DOHH2 (cell line): ENCODE results near the gene RUVBL2.

Source experiments
- H3F3A ChIP-seq: fragments of 200-600 bp; sonication (generic), shearing (Covaris generic); 2 replicates; pipeline ENCODE4 v1.6.0; 2016; ENCODE audit warnings: antibody characterized with exemption, mild to moderate bottlenecking; ENCODE audit not compliant: control insufficient read depth, insufficient read depth
- H3K27ac ChIP-seq: fragments of 200-600 bp; sonication (generic); 2 replicates; pipeline ENCODE4 v1.5.1; 2014; ENCODE audit warnings: low read depth, mild to moderate bottlenecking, low read length, moderate library complexity
- H3K27me3 ChIP-seq: fragments of 200-600 bp; sonication (generic); 2 replicates; pipeline ENCODE4 v1.6.1; 2014; ENCODE audit warnings: mild to moderate bottlenecking, low read length, mixed read lengths; ENCODE audit not compliant: control insufficient read depth
- H3K36me3 ChIP-seq: fragments of 200-600 bp; sonication (generic); 2 replicates; pipeline ENCODE4 v1.6.1; 2014; ENCODE audit warnings: mild to moderate bottlenecking, low read length, moderate library complexity, mixed read lengths; ENCODE audit not compliant: control insufficient read depth
- H3K4me1 ChIP-seq: fragments of 200-600 bp; sonication (generic); 2 replicates; pipeline ENCODE4 v1.6.1; 2014; ENCODE audit warnings: mild to moderate bottlenecking, low read length, mixed read lengths; ENCODE audit not compliant: control insufficient read depth
- H3K4me2 ChIP-seq: fragments of 200-600 bp; sonication (generic); 2 replicates; pipeline ENCODE4 v1.6.0; 2014; ENCODE audit warnings: mild to moderate bottlenecking, low read length, moderate library complexity
- H3K4me3 ChIP-seq: fragments of 200-600 bp; sonication (generic); 2 replicates; pipeline ENCODE4 v1.5.1; 2014; ENCODE audit warnings: mild to moderate bottlenecking, low read length, mixed read lengths
- H3K79me2 ChIP-seq: fragments of 200-600 bp; sonication (generic); 2 replicates; pipeline ENCODE4 v1.6.1; 2014; ENCODE audit warnings: mild to moderate bottlenecking, low read length, mixed read lengths; ENCODE audit not compliant: control insufficient read depth
- H3K9me2 ChIP-seq: fragments of 200-600 bp; sonication (generic); replicated peaks from 2 replicates; pipeline ENCODE4 v1.6.1; 2014; ENCODE audit warnings: mild to moderate bottlenecking, low read length, mixed read lengths; ENCODE audit not compliant: control insufficient read depth
- H3K9me3 ChIP-seq: fragments of 200-600 bp; sonication (generic); 2 replicates; pipeline ENCODE4 v1.6.1; 2014; ENCODE audit warnings: antibody characterized with exemption, low read length, mixed read lengths; ENCODE audit not compliant: control insufficient read depth, insufficient read depth
- H4K20me1 ChIP-seq: fragments of 200-600 bp; sonication (generic); 2 replicates; pipeline ENCODE4 v1.6.0; 2014; ENCODE audit warnings: low read depth, mild to moderate bottlenecking, antibody characterized with exemption, low read length, moderate library complexity; ENCODE audit not compliant: control insufficient read depth, insufficient read depth
- EZH2phosphoT487 ChIP-seq: fragments of 200-600 bp; sonication (generic); IDR thresholded peaks from 2 replicates; pipeline ENCODE4 v1.6.1; 2017; ENCODE audit warnings: borderline replicate concordance, mild to moderate bottlenecking, antibody characterized with exemption, low read length, moderate library complexity, mixed read lengths
- TF ChIP-seq, protein P1 (sequence below): fragments of 200-600 bp; sonication (generic); IDR thresholded peaks from one replicate; pipeline ENCODE4 v1.5.1; 2014; ENCODE audit warnings: antibody characterized with exemption, mild to moderate bottlenecking, low read depth, low read length; ENCODE audit not compliant: poor library complexity, severe bottlenecking

RUVBL2 gene

DNA sequence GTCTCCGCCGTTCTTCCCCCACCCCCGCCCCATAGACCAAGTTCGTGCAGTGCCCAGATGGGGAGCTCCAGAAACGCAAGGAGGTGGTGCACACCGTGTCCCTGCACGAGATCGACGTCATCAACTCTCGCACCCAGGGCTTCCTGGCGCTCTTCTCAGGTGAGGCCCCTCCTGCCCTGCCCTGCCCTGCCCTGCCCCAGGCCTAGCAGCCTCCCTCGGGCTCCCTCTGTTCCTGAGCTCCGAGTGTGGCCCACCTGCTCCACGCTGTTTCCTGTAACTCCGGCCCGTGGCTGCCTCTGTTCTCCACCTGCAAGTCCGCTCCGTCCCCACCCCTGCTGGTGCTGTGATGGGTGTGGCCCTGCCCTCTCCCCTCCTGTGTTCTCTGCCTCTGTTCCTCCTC is 16.8 kb downstream of the RUVBL2 start:
- H3K4me1 ChIP-seq = no peaks in the 10 kb centered on the region
- H3K27me3 ChIP-seq = no peaks in the 10 kb centered on the region
- no peak overlapping the region for H3K4me2 ChIP-seq
- H3K36me3 ChIP-seq = peaks cover 75% of the 10 kb centered on the region
- H3K4me3 ChIP-seq = no peak overlapping the region
- no peaks in the 10 kb centered on the region for H3K9me3 ChIP-seq
- no peak for TF ChIP-seq EZH2phosphoT487
- TF ChIP-seq, protein P1, sequence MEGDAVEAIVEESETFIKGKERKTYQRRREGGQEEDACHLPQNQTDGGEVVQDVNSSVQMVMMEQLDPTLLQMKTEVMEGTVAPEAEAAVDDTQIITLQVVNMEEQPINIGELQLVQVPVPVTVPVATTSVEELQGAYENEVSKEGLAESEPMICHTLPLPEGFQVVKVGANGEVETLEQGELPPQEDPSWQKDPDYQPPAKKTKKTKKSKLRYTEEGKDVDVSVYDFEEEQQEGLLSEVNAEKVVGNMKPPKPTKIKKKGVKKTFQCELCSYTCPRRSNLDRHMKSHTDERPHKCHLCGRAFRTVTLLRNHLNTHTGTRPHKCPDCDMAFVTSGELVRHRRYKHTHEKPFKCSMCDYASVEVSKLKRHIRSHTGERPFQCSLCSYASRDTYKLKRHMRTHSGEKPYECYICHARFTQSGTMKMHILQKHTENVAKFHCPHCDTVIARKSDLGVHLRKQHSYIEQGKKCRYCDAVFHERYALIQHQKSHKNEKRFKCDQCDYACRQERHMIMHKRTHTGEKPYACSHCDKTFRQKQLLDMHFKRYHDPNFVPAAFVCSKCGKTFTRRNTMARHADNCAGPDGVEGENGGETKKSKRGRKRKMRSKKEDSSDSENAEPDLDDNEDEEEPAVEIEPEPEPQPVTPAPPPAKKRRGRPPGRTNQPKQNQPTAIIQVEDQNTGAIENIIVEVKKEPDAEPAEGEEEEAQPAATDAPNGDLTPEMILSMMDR = no peak
- H3K27ac ChIP-seq = no peak overlapping the region
- no peaks in the 10 kb centered on the region for H3K9me2 ChIP-seq
- no peaks in the 10 kb centered on the region for H3K79me2 ChIP-seq
- H3F3A ChIP-seq = 0 out of 2 replicates have a peak, but pooled peaks cover 3% of the 10 kb centered on the region
- H4K20me1 ChIP-seq = no peaks in the 10 kb centered on the region; the same call in 1 of the 2 replicates

DNA sequence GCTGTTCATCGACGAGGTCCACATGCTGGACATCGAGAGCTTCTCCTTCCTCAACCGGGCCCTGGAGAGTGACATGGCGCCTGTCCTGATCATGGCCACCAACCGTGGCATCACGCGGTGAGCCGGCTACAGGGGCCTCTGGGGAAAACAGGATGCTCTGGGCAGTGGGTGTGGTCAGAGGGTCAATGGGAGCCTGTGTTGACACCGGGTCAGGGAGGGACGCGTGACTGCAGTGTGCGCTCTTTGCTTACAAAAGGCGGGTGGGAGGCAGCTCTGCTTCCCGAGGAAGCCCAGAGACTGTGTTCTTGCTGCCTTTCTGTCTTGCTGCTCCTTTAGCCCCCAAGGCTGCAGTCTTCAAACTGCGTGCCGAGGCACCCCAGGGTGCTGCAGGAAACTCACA is 17.5 kb downstream of the RUVBL2 start:
- no peaks in the 10 kb centered on the region for H3K4me1 ChIP-seq
- TF ChIP-seq, protein P1 = no peak
- TF ChIP-seq EZH2phosphoT487 = no peak
- H3K79me2 ChIP-seq = no peaks in the 10 kb centered on the region
- no peaks in the 10 kb centered on the region; the same call in 1 of the 2 replicates for H4K20me1 ChIP-seq
- H3K9me3 ChIP-seq = no peaks in the 10 kb centered on the region
- no peak overlapping the region for H3K27ac ChIP-seq
- 0 out of 2 replicates have a peak, but pooled peaks cover 3% of the 10 kb centered on the region for H3F3A ChIP-seq
- no peak overlapping the region for H3K4me3 ChIP-seq
- no peaks in the 10 kb centered on the region for H3K27me3 ChIP-seq
- no peak overlapping the region for H3K4me2 ChIP-seq
- peaks cover 75% of the 10 kb centered on the region for H3K36me3 ChIP-seq
- H3K9me2 ChIP-seq = no peaks in the 10 kb centered on the region

DNA sequence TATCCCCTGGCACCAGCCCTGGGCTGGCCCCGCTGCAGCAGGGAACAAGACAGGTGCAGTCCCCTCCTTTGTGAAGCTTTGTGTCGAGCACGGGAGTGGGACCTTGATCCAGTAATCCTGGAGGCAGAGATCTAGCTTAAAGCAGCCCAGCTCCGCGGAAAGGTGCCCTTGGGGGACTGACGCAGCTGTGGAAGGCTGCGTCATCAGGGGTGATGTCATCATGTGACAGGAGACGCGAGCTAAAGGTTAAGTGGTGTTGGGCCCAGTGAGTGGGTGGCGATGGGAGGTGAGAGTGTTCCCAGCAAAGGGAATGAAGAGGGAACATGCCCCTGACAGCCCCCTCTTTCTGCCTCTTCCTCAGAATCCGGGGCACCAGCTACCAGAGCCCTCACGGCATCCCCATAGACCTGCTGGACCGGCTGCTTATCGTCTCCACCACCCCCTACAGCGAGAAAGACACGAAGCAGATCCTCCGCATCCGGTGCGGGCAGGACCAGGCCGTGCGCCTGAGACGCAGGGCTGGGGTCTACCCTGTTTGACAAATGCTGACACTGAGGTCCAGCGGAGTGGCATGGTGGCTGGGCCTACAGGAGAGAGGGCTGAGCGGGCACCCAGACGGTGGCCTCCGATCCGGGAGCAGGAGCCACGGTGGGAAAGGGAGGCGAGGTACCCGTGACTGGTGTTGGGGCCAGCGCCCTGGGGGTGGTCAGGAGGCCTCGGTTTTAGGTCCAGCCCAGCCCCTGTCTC is 20.6 kb downstream of the RUVBL2 start:
- H3K9me3 ChIP-seq = no peaks in the 10 kb centered on the region
- TF ChIP-seq EZH2phosphoT487 = no peak
- TF ChIP-seq, protein P1 = no peak
- no peak overlapping the region for H3K27ac ChIP-seq
- H3F3A ChIP-seq = 0 out of 2 replicates have a peak, but pooled peaks cover 3% of the 10 kb centered on the region
- no peak overlapping the region for H3K4me3 ChIP-seq
- H3K27me3 ChIP-seq = peaks cover 14% of the 10 kb centered on the region
- H4K20me1 ChIP-seq = no peaks in the 10 kb centered on the region; the same call in 1 of the 2 replicates
- no peaks in the 10 kb centered on the region for H3K79me2 ChIP-seq
- no peaks in the 10 kb centered on the region for H3K9me2 ChIP-seq
- no peak overlapping the region for H3K4me2 ChIP-seq
- peaks cover 61% of the 10 kb centered on the region for H3K36me3 ChIP-seq
- H3K4me1 ChIP-seq = peaks cover 22% of the 10 kb centered on the region
